GM19099 (cell line): Measurements from ENCODE around the gene TTC1.

Experiments
- POLR2A ChIP-seq: IDR thresholded peaks from 3 replicates; pipeline ENCODE4 v1.6.1; 2011; ENCODE audit warnings: low read depth; ENCODE audit not compliant: insufficient read length; ENCODE audit errors: extremely low read depth

The TTC1 gene

GRCh38 chr5:160023007-160023907 is 14.3 kb downstream of the TTC1 start:
- TF ChIP-seq POLR2A = no peak

- TF ChIP-seq POLR2A = no peak
Measured at GRCh38 chr5:160023908-160024630, 15.1 kb downstream of the TTC1 start.

- no peak for TF ChIP-seq POLR2A
Measured at GRCh38 chr5:160029004-160029403, 20.1 kb downstream of the TTC1 start.

GRCh38 chr5:160029540-160030139 is 20.7 kb downstream of the TTC1 start:
- no peak for TF ChIP-seq POLR2A

GRCh38 chr5:160030631-160031377 is 21.9 kb downstream of the TTC1 start:
- no peak for TF ChIP-seq POLR2A

- no peak for TF ChIP-seq POLR2A
Measured at GRCh38 chr5:160033546-160034252, 24.8 kb downstream of the TTC1 start.

GRCh38 chr5:160036243-160036642 is 27.3 kb downstream of the TTC1 start:
- no peak for TF ChIP-seq POLR2A

GRCh38 chr5:160036884-160037283 is 27.9 kb downstream of the TTC1 start:
- TF ChIP-seq POLR2A = no peak

- no peak for TF ChIP-seq POLR2A
Measured at GRCh38 chr5:160039810-160040470, 31.0 kb downstream of the TTC1 start.

GRCh38 chr5:160040471-160040835 is 31.5 kb downstream of the TTC1 start:
- no peak for TF ChIP-seq POLR2A

GRCh38 chr5:160042671-160043070 is 33.7 kb downstream of the TTC1 start:
- no peak for TF ChIP-seq POLR2A

GRCh38 chr5:160044391-160044804 is 35.5 kb downstream of the TTC1 start:
- no peak for TF ChIP-seq POLR2A

- TF ChIP-seq POLR2A = no peak
Measured at GRCh38 chr5:160044967-160045366, 36.0 kb downstream of the TTC1 start.

GRCh38 chr5:160047423-160047822 is 38.5 kb downstream of the TTC1 start:
- TF ChIP-seq POLR2A = no peak
